COLO829 (cell line): ENCODE data around the gene CACNA1H.
A peak's percentile ranks its signal among the peaks of the same experiment; 100 is the strongest.

Experiments
- DNase-seq: peaks from one replicate; pipeline ENCODE4 v3.0.0; 2012; ENCODE audit warnings: low spot score

The CACNA1H gene

DNA sequence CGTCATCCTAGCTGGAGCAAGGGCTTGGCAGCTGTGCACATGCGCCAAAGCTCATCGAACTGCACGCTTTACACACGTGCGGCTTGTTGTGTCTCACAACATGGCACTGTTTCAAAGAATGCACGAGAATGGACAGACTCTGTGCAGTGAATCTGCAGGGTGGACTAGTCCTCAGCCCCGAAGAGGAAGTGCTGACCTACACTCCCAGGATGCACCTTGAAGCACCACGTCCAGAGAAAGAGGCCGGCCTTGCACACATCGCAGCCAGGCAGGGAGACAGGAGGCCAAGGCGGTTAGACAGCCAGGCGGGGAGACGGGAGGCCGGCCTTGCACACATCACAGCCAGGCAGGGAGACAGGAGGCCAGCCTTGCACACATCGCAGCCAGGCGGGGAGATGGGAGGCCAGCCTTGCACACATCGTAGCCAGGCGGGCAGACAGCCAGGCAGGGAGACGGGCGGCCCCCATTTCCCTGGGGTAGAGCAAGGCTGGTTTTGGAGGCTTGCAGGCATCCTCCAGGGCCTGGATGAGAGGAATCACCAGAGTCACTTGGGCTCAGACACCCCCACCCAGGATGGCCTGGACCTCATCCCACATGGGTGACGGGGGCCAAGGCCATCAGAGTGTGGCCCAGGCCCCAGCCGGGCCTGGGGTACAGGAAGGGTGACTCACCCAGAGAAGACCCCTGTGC, 9.0 kb upstream of the CACNA1H start:
- DNase-seq = no peak

DNA sequence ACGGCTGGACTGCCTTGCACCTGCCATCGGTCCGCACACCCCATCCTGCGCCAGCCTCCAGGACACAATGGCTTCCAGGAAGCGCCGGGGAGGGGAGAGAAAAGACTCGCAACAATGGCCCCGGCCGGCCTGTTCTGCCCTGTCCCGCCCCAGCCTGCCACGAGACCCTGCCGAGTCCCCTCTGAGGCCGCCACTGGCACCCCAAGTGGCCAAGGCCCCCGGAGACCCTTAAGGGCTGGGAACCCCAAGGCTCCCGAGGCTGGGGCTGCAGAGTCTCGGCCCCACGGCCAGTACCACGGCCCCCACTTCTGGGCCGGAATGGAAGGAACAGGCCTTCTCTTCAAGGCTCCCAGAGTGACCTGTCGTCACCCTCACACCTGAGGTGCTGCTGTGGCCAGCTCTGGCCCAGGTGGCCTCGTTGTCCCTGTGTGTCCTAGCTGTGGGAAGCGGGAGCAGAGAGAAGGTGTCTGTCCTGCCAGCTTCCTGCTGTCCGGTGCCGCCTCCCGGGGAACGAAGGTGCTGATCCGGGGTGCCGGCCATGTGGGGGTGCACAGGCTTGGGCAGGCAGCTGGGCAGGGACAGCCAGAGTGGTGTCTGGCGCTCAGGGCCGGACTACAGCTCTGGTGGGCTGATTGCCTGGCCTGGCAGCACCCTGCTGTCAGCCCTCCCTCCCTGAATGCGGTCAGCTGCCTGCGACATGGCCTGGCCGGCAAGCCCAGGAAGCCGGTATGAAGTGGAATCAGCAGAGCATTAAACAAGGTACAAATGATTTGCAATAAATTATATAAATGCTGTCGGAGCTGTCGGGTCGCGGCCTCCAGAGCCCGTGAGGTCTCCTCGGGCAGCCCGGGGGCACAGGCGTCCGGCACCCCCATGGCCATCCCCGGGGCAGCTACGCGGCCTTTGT, 8.2 kb upstream of the CACNA1H start:
- no peak for DNase-seq

DNA sequence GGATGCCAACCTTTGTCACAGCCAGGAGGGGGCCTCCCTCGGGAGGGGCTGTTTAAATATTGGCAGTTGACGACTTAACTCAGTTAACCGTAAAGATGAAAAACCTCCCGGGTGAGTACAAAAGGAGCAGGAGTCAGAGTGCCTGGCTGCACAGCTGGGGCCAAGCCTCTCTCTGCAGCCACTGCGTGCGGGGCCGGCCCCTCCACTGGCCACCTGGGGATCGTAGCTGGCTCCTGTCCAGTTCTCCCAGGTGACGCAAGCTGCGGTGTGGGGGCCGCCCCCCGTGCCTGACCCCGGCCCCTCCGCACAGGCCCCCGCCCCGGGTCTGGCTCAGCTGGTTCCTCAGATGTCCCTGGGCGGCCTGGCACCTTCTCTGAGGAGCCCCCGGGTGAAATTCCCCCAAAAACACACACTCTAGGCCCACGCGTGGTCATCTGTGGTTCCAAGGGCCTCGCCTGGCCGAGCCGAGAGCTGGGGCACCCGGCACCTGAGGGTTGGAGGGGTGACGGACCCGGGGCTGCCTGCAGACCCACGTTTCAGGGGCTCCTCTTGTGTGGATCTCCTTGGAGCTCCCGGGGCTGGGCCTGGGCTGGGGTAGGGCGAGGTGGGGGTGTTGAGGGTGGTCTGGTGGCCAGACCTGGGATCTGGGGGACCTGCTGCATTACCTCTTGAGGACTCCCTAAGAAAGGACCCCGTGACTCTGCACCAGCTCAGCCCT, 7.4 kb upstream of the CACNA1H start:
- DNase-seq = no peak

DNA sequence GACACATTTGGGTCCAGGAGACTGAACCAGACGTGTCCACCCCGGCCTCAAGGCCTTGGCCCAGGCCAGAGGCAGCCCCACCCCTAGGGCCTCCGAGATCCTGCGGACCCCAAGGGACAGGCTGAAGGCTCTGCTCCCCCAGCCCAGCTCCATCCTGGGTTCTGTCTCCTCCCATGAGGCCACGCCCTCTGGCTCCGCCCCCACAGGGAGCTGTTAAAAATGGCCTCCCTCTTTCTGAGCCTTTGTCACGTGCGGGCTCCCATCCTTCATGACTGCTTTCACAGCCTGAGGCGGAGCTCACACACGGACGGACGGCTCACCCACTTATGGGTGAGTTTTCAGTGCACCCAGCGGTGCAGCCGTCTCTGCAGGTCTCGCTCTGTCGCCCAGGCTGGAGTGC, 6.5 kb upstream of the CACNA1H start:
- DNase-seq = peak; percentile 54

DNA sequence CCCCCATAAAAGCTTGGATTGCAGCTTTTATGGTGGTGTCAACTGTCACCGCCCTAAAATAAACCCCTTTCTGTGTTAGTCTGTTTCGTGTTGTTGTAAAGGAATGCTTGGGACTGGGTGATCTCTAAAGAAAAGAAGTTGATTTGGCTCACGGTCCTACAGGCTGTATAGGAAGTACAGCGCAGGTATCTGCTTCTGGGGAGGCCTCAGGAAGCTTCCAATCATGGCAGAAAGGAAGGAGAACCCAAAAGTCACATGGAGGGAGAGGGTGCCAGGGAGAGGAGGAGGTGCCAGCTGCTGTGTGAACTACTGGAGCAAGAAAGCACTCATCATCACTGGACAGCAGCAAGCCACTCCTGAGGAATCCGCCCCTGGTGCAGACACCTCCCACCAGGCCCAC, 5.9 kb upstream of the CACNA1H start:
- DNase-seq = no peak

DNA sequence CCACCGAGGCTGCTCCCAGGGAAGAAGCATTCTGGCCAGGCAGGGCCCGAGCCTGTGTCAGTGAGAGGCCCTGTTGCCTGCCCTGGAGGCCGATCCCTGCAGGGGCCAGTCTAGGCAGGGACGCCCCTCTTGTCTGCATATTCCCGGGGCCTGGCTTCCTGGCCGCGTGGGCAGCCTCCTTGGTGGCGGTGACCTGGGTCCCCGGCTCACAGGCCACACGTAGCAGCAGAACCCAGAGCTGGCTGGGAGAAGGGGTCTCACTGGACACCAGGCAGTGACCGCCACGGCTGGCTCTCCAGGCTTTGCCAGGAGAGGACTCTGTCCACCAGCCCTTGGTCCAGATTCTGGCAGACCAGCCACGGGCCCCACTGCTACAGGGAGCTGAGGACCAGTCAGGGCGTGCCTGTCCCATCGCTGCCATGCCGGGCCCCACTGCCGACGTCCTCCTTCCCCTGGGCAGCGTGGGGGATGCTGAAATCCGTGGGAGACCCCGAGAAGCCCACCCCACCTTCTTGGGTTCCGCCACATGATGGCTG, 3.7 kb upstream of the CACNA1H start:
- no peak for DNase-seq

DNA sequence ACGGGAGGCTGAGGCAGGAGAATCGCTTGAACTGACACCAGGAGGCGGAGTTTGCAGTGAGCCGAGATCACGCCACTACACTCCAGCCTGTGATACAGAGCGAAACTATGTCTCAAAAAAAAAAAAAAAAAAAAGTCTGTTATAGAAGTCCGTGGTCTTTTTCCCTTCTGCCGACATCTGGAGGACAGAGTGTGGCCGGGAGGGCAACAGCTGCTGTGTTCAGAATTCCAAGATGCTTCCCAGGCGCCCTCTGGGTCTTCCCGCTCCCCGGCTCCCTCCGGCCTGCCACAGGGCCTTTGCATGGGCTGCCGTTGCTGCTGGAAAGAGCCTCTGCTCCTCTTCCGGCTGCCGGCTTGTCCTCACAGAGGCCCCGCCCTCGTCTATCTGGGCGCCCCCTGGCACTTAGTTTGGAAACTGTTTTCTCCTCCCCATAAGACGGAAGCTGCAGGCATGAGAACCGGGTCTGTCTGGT, 2.4 kb upstream of the CACNA1H start:
- no peak for DNase-seq

DNA sequence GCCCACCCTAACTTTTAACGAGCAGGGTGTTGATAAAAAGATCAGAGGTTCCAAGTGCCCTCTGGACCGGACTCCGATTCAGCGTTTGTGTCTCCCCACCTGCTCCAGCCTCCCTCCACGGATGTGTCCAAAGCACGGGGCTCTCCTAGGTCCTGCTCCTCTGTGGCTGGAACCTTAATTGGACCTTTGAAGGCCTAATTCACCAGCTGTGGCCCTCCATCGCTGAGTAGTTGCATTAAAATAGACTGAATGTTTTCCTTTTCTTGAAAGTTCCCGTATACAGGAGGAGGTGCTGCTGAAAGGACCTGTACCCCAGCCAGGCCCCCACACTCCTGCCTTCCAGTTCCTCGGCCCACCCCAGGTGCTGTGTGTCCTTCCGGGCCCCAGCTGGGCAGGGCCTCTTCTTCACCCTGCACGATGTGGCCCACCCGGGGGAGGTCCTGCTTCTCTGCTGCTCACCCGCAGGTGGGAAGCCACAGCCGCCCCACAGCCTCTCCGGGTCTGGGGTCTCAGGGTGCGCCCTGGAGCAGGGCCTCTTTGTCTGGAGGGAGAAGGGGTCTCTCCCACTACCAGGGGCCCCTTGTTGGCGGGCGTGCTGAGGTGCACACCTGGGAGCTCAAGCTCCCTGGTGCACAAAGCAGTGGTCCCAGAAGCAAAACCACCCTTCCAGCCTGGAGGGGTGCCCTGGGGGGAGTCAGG, 1.3 kb upstream of the CACNA1H start:
- no peak for DNase-seq

DNA sequence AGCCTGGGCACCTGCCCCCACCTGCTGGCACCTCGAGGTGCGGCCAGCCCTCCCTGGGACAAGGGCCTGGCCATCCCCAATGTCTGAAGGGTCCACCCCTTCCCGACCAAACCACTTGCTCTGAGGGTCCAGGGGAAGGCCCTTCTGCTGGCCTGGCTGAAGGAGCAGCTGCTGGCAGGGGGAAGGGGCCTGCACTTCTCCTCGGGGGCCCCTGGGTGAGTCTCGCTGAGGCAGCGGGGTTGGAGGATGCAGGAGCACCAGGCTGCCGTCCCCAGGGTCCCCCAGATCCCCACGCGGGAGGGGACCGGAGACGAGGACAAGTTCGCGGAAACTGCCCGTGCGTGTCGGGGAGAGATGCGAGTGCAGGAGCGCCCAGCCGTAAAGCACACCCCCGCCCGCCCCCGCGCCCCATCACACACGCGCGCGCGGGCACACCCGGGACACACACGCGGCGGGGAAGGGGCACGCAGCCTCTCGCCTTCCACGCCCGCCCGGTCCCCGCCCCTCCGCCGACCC, 725 bp upstream of the CACNA1H start:
- DNase-seq = no peak

DNA sequence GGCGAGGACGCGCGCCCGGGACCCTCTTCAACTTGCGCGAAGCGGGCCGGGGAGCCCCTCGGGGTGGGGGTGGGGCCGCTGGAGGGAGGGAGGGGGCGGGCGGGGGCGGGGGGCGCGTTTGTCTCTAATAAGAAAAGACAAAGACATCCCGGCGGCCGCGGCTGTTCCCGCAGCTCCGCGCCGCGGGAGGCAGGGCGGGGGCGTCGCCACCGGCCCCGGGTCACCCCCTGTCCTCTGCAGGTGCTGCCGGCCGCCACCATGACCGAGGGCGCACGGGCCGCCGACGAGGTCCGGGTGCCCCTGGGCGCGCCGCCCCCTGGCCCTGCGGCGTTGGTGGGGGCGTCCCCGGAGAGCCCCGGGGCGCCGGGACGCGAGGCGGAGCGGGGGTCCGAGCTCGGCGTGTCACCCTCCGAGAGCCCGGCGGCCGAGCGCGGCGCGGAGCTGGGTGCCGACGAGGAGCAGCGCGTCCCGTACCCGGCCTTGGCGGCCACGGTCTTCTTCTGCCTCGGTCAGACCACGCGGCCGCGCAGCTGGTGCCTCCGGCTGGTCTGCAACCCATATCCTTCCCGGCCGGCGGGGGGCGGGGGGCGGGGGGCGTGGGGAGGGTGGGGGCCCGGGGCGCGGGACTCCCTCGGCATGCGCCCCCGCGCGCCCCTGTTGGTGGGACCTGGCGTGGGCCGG, 714 bp downstream of the CACNA1H start:
- no peak for DNase-seq

DNA sequence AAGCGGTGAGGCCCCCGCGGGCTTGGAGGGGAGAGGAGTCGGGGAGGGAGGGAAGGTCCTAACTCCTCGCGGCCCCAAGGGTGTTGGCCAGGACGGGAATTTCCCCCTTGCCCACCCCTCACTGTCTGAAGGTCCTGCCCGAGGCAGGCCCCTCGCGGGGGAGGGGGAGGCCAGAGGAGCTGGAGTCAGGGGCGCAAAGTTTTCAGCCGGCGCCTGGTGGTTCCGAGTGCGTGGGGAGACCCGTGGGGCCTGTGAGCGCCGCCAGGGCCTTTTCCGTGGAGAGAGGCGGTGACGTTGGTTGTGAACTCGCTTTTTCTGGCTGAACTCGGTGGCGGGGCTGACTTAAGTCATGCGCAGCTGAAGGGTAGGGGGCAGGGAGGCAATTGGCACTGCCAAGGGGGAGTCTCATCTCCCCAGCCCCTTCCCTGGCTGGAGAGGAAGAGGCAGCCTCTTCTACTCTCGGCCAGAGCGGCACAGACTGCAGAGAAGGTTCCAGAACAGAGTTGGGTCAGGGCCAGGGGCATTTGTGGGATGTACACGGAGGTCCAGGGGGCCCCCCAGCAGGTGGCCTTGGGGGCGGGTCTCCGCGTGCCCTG, 1.5 kb downstream of the CACNA1H start:
- DNase-seq = no peak

DNA sequence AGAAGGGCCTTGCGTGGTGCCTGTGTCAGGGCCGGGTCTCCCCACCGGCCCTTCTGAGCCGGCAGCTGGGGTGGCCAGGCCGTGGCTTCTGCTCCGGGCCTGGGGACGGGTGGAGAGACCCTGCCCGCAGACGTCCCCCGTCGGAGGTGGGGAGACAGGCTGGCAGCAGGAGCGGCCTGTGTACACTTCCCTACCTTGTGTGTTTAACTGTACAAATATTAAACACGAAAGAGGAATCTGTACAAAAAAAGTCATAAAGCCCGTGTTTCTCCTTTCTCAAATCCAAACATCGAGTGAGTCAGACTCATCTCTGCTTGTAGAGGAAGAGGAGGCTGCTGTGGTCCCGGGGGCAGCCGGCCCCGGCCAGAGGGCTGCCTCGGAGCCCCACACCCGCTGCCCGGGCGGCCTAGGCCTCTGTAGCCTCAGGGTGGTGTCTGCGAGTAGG, 2.0 kb downstream of the CACNA1H start:
- DNase-seq = no peak

DNA sequence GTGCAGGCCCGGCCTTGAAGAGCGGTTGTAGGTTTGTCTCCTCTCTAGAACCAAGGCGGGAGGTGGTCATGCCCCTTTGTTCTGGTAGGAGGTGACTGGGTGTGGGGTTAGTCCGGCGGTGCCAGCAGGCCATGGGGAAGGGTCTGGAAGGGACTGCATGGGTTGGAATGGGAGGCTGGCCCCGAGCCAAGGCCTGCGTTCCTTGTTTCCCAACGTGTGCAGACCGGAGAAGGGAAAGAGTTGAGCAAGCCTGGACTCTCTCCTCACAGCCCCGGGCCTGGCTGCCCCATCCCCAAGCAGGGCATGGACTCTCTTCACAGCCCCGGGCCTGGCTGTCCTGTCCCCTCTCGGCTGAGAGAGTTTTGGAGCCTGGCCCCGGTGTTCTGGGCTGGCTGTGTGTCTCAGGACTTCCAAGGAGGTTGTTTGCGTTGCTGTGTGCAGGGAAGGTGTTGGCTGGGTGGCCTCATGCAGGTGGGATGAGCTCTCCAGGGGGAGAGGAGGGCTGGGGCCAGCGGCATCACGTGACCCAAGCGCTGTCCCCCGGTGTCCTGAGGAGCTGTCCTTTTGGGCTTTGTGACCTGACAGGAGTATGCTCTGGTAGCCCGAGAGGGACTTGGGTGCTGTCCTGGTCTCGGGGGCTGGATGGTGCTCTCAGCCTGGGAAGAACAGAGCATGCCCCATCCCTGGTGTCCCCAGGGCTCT, 2.6 kb downstream of the CACNA1H start:
- no peak for DNase-seq

DNA sequence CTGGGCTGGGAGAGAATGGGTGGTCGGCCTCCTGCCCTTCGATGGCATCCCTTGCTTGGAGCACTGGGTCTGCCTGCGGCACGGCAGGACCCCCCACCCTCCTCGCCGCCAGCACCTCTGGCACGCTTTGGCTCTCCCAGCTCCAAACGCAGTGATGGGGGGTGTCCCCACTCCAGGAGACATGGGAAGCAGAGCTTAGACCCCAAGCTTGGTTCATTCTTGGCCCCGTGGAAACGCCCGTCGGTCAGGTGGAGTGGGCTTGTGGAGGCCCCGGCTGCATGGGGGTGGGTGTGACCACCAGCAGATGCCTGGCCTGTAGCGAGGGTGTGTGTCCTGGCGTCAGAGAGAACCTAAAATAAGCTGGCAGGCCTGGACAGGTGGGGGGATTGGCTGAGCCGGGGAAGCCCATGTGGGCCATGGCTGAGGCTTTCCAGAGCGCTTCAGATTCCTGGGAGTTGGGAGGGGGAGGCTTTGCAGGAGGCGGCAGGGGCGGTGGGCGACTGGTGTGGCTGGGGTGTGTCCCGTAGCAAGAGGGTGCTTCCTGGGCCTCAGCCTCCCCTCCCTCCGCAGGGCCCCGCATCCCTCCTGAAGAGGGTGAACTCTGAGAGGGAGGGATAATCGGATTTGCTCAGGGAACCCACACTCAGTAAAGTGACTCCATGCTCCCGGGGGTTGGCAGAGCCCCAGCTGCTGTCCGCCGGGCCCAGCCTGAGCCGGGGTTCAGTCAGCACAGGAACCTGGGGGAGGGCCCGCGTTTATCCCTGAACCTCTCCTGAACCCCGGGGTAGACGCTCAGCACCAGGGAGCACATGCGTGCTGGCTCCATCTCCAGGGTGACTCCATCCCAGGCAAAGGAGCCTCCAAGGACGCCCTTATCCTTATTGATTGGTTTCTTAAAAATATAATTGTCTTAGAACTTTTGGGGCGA, 3.4 kb downstream of the CACNA1H start:
- DNase-seq = no peak

DNA sequence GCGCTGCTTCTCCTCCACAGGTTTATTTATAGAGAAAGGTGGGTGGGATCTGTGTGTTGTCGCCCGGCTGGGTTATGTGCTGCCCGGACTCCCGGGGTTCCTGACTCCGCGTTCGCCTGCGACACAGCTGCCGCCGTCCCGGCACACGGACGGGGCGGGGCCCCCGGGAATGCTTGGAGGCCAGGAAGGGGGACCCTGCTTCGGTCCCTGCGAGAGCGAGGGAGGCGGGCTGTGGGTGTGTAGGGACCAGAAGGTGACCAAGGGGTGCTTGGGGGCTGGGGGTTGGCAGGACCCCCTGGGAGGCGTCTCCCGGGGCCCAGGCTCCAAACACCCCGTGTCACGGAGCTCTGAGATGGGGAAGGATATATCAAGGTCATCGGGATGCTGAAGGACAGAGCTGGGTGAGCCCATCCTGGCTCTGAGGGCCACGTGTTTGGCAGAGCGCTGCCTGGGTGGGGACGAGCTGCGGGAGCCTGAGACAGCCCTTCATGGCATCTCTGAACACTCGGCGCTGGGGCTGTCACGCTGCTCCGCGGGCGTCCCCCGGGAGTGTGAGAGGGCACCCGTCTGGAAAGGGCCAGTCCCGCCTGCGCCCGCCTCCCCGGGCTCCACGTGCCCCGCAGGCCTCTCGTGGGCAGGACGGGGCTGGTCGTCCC, 4.2 kb downstream of the CACNA1H start:
- no peak for DNase-seq

DNA sequence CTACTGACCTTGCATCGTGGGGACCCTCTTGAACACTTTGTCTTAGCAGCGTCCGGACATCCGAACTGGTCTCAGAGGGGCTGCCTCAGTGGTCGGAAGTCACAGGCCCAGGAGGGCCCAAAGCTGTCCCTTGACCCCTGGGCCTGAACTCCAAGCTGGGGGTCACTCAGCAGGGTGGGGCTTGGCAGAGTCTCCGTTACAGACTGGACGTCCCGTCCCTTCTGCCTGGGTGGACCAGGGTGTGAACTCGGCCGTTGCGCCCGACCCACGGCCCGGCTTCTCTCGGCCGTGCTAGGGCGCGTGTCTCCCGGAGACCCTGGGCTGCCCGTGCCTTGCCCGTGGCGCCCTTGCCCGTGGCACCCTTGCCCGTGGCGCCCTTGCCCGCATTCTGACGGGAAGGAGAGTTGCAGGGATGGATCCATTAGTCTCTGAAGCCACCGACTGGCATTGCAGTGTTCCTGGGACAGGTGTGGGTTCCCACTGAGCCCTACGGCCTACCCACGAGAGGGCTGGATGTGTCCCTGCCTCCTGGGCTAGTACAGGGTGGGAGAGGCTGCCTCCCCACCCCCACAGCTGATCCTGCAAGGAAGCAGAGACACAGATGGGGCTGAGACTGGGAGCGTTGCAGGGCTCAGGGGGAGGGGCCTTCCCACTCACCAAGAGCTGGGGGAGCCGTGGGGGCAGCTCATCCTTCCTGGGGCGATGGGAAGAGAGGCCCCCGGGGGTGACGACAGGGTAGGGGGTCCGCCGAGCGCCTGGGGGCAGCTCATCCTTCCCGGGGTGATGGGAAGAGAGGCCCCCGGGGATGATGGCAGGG, 4.9 kb downstream of the CACNA1H start:
- no peak for DNase-seq
